Mucosa of stomach (tissue), 1 donor: ENCODE data around the gene CLDN4.
"Not testable (repeated sequence)": the region's sequence is repeated elsewhere in the genome, so short reads cannot be mapped to it uniquely, and the experiment has no call there.

ENCODE experiments used
- H3K27me3 ChIP-seq: one replicate; pipeline ENCODE4 v1.7.0; 2013; ENCODE audit warnings: mild to moderate bottlenecking, low read length; ENCODE audit not compliant: control insufficient read depth, insufficient read depth
- H3K36me3 ChIP-seq: one replicate; pipeline ENCODE4 v1.7.0; 2013; ENCODE audit warnings: low read length; ENCODE audit not compliant: control insufficient read depth, insufficient read depth
- H3K4me1 ChIP-seq: one replicate; pipeline ENCODE4 v1.7.0; 2013; ENCODE audit warnings: mild to moderate bottlenecking, low read length; ENCODE audit not compliant: control insufficient read depth, insufficient read depth
- H3K4me3 ChIP-seq: one replicate; pipeline ENCODE4 v1.7.0; 2013; ENCODE audit warnings: low read length
- H3K9ac ChIP-seq: one replicate; pipeline ENCODE4 v1.7.0; 2013; ENCODE audit warnings: mild to moderate bottlenecking, low read length, moderate library complexity
- H3K9me3 ChIP-seq: one replicate; pipeline ENCODE4 v1.7.0; 2013; ENCODE audit warnings: mild to moderate bottlenecking, low read length, moderate library complexity; ENCODE audit not compliant: control insufficient read depth
- donor health status: Pancreatic carcinoma.

CLDN4 gene

DNA sequence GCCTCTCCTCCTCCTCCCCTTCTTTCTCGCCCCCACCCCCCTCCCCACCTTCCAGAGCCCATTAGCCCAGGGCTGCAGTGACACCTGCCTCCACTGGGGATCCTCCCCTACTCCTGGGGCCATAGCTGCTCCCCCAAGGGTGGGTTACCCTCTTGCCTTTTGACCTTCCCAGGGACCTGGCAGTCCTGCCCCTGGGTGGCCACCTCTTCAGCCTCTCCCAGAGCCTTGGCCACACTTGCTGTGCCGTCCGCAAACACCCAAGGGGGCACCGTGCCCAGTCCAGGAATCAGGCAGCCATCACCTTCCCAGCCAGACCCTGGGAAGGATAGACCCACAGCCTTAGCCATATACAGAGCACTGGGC lies 19.8 kb upstream of the CLDN4 start:
- H3K4me3 ChIP-seq = no peak overlapping the region
- H3K9ac ChIP-seq = no peak overlapping the region
- no peaks in the 10 kb centered on the region for H3K9me3 ChIP-seq
- H3K27me3 ChIP-seq = peaks cover 52% of the 10 kb centered on the region
- H3K4me1 ChIP-seq = no peaks in the 10 kb centered on the region
- H3K36me3 ChIP-seq = no peaks in the 10 kb centered on the region

DNA sequence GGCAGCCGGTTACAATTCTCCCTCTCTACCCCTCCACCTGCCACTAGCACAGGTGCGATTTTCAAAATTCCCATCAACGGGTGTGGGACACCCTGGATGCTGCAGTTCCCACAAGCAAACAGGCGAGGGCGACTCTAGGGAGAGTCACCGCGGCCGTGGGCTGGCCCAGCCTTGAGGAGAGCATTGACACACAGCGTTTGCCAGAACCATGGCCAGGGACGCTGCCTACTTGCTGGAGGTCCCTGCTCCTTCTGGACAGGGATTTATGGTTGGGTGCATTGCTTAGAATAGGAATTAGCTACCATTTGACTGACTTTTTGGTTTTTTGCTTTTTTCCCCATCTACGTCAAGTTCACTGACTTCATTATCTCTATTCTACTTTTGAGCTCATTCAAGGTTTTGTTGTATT lies 19.0 kb upstream of the CLDN4 start:
- no peaks in the 10 kb centered on the region for H3K4me1 ChIP-seq
- no peaks in the 10 kb centered on the region for H3K36me3 ChIP-seq
- H3K9me3 ChIP-seq = no peaks in the 10 kb centered on the region
- H3K4me3 ChIP-seq = no peak overlapping the region
- peaks cover 55% of the 10 kb centered on the region for H3K27me3 ChIP-seq
- no peak overlapping the region for H3K9ac ChIP-seq

DNA sequence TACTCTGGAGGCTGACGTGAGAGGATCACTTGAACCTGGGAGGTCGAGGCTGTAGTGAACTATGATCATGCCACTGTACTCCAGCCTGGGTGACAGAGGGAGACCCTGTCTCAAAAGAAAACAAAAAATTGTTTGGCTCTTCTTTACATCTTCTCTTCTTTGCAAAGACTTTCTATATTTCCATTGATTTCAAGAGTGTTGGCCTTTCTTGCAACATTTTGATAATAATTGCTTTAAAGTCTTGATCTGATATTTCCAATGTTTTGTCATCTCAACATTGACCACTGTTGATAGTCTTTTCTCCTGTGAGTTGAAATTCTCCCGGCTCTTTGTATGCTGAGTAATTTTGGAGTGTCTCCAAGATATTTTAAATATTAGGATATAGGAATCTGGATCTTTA lies 17.8 kb upstream of the CLDN4 start:
- H3K9ac ChIP-seq = no peak overlapping the region
- H3K36me3 ChIP-seq = no peaks in the 10 kb centered on the region
- H3K27me3 ChIP-seq = peaks cover 50% of the 10 kb centered on the region
- H3K4me1 ChIP-seq = no peaks in the 10 kb centered on the region
- H3K4me3 ChIP-seq = no peak overlapping the region
- H3K9me3 ChIP-seq = no peaks in the 10 kb centered on the region

DNA sequence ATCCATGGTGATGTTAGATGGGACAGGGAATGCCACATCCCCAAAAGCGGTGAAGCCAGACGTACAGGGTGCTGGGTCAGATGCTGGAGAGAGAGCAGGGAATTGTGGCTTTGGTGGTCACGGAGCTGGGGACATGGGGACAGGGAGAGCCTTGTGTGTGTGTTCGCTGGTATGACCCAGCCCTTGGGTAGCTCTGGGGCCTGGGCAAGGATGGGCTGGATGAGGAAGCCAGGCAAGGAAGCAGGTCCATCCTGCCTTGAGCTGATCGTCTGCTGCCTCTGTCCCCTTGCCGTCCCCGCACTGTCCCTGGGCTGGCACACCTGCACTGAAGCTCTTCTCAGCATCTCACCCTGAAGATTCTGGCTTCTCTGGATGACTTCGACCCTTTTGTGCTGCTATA lies 15.4 kb upstream of the CLDN4 start:
- no peaks in the 10 kb centered on the region for H3K4me1 ChIP-seq
- H3K9me3 ChIP-seq = no peaks in the 10 kb centered on the region
- no peaks in the 10 kb centered on the region for H3K36me3 ChIP-seq
- no peak overlapping the region for H3K4me3 ChIP-seq
- H3K9ac ChIP-seq = no peak overlapping the region
- peaks cover 35% of the 10 kb centered on the region for H3K27me3 ChIP-seq

DNA sequence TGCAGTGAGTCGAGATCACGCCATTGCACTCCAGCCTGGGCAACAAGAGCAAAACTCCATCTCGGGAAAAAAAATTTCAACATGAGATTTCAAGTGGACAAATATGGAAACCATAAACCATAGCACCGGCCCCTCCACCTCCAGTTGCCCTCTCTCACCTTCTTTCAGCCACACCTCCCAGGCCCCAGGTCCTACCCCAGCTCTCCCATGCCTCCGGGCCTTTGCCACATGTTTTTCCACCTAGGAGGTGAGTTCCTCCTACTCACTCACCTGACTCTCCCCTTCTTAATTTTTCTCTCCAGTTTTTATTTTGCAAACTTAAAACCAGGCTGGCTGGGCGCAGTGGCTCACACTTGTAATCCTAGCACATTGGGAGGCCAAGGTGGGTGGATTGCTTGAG lies 13.7 kb upstream of the CLDN4 start:
- Histone ChIP-seq H3K9ac (no peak overlapping the region), H3K36me3 (no peaks in the 10 kb centered on the region), H3K9me3 (no peaks in the 10 kb centered on the region), H3K27me3 (peaks cover 21% of the 10 kb centered on the region), H3K4me1 (peaks cover 3% of the 10 kb centered on the region), H3K4me3 (no peak overlapping the region)

DNA sequence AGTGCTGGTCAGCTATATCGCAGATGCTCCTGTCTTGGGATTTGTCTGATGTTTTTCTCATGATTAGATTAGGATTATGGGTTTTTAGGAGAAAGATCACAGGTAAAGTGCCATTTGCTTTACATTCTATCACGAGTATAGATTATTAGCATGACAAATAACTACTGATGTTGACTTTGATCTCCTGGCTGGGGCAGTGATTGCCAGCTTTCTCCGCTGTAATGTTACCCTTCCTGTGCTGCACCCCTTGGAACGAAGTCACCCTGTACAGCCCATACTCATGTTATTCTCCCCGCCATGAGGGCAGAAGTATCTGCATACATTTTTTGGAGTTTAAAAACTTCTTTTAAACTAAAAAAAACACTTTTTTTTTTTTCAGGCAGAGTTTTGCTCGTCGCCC lies 10.8 kb upstream of the CLDN4 start:
- H3K9me3 ChIP-seq = no peaks in the 10 kb centered on the region

DNA sequence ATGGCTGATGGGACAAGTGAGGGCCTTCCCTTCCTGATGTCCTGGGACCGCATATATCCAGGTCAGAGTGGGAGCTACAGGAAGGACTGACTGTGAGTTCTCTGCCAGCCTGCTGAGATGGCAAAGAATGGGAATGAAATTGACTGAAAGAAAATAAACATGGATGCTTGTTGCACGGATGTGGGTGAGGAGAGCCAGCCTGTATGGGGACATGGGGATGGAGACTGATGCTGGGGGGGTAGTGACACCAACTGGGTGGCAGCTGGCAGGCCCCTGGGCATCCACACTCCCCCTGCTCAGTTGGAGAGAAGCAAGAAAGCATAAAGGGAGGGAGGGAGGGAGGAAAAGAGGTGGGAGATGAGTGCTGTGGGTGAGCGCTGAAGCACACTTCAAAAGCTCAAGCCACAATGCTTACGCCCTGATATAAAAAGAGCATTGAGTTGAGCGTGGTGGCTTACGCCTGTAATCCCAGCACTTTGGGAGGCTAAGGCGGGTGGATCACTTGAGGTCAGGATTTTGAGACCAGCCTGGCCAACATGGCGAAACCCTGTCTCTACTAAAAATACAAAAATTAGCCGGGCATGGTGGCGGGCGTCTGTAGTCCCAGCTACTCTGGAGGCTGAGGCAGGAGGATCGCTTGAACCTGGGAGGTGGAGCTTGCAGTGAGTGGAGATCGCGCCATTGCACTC lies 9.1 kb upstream of the CLDN4 start:
- H3K4me3 ChIP-seq, H3K36me3 ChIP-seq, H3K9me3 ChIP-seq, H3K9ac ChIP-seq: not testable (repeated sequence)
- H3K4me1 ChIP-seq = peaks cover 17% of the 10 kb centered on the region
- peaks cover 26% of the 10 kb centered on the region for H3K27me3 ChIP-seq

More for the DNA sequence above, 10.8 kb upstream of the CLDN4 start:
- Histone ChIP-seq H3K27me3 (peaks cover 33% of the 10 kb centered on the region), H3K36me3 (no peaks in the 10 kb centered on the region), H3K9ac (no peak overlapping the region), H3K4me3 (no peak overlapping the region), H3K4me1 (peaks cover 17% of the 10 kb centered on the region)

DNA sequence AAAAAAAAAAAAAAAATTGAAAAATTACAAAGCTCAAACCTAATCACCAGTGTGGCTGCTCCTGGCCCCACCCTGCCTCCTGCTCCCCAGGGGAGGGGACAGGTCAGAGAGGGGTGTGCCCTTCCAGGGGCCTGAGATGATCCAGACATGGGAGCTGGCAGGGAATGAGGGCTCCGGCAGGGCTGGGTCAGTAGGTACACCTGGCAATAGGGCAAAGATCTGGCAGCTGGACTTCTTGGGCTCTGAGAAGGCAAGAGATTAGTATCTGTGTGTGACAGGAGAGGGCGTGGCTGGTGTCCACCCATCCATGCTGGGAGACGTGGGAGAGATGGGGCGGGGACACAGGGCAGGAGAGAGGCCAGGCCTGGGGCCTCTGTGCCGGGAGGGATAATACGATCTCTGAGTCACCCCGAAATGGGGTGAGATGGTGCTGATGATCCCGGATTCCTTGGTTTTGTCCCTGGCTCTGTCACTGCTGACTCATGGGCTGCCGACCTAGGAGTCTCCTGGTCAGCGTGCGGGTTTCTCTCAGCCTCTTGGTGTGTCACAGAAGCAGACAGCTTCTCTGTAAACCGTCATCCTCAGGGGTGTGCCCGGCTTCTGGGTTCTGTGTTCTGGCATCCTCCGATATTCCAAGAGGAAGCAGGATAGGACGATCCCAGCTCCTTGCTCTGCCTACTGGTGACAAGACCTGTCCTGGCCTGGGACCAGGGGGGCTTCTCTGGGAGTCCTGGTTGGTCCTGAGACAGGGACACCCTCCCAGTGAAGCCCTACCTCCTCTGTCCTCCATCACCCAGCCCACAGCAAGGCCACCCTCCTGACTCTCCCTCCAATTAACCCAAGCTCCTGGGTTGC lies 8.2 kb upstream of the CLDN4 start:
- peaks cover 21% of the 10 kb centered on the region for H3K4me1 ChIP-seq
- peaks cover 22% of the 10 kb centered on the region for H3K27me3 ChIP-seq
- H3K9me3 ChIP-seq = no peaks in the 10 kb centered on the region
- peak overlapping the region; percentile 33 for H3K9ac ChIP-seq
- H3K36me3 ChIP-seq = no peaks in the 10 kb centered on the region
- no peak overlapping the region for H3K4me3 ChIP-seq

DNA sequence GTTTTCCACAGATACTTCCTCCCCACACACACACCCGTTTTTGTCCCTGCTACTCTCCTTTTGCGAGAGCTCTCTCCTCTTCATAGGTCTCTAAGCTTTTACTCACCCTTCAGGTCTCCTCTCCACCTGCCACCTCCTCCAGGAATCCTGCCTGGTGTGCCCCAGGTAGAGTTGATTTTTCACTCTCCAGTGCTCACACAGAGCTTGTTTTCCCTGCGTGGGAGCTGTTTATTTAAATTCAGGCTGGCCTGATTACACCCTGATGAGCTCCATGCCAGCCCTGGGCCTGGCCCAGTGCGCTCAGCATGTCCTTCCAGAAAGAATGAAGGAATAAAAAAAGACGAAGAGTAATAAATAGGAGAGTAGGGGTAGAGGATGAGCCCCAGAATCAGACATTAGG lies 7.5 kb upstream of the CLDN4 start:
- Histone ChIP-seq H3K4me3 (no peak overlapping the region), H3K9me3 (no peaks in the 10 kb centered on the region), H3K27me3 (peaks cover 22% of the 10 kb centered on the region), H3K36me3 (no peaks in the 10 kb centered on the region), H3K9ac (peak overlapping the region; percentile 33), H3K4me1 (peaks cover 27% of the 10 kb centered on the region)

DNA sequence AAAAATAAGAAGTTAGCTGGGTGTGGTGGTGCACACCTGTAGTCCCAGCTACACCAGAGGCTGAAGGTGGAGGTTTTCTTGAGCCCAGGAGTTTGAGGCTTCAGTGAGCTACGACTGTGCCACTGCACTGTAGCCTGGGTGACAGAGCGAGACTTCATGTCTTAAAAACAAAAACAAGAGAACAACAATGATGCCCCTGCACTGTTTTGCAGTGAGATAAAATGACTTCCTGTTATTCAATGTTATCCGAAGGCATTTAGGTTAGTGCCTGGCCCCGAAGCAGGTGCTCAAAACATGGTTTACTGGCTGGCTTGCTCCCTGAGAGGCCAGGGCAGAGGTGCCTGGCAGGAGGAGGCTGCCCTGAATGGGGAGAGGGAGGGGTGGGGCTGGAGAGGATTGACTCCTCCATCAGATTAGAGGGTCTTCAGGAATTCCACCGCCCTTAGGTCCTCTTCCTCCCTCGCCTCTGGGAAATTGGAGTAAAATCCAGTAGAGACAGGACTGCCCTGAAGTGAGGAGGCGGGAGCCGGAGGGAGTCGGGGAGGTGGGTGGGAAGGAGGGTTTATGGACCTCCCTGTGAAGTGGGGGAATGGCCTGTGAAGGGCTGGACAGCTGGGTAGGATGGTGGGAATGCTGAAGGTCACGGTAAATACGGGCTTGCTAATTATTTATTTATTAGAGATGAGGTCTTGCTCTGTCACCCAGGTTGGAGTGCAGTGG lies 6.8 kb upstream of the CLDN4 start:
- H3K4me1 ChIP-seq = peaks cover 35% of the 10 kb centered on the region
- peaks cover 22% of the 10 kb centered on the region for H3K27me3 ChIP-seq
- H3K4me3 ChIP-seq = no peak overlapping the region
- no peak overlapping the region for H3K9ac ChIP-seq
- H3K36me3 ChIP-seq = no peaks in the 10 kb centered on the region
- no peaks in the 10 kb centered on the region for H3K9me3 ChIP-seq

DNA sequence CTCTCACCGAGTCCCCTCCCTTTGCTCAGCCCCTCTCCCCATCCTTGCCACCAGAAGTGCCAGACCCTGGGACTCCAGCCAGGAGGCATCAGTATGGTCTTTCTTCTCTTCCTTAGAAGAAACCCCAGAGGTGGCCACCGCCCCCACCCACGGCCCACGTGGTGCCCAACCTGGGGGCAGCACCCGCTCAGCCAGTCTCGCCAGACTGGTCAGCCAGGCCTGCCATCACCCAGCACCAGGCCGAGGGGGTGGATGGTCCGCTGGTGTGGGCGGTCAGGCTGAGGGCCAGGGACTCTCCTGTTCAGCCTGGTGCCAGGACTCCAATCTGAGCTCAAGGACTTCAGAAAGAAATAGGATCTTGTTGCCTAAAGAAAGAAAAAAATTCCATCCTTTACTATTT lies 5.8 kb upstream of the CLDN4 start:
- Histone ChIP-seq H3K4me3 (no peak overlapping the region), H3K9ac (no peak overlapping the region), H3K36me3 (no peaks in the 10 kb centered on the region), H3K4me1 (peaks cover 44% of the 10 kb centered on the region), H3K9me3 (no peaks in the 10 kb centered on the region), H3K27me3 (peaks cover 26% of the 10 kb centered on the region)

DNA sequence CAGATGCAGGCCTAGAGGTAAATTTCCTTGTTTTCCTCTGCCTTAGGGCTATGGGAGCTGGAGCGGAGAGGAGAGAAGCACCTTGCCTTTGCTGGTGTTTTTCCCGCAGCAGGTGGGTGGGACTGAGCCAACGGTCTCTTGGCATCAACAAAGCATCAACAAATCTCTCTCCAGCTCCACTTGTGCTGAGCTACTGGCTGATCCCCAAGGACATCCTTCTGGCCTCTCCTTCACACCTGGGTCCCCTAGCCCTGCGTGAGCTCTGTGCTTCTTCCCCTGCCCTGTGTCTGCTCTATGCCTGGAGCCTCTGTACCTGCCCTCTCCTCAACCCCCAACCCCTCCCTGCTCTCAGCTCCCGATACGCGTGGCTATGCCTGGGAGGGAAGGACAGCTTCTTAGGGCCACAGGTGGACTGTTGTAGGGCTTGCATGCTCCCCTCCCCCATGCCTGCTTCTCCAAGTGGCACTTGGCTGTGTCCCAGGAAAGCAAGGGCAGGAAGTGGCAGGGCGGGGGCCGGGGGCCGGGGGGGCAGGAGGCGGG lies 3.2 kb upstream of the CLDN4 start:
- Histone ChIP-seq H3K4me1 (peaks cover 54% of the 10 kb centered on the region), H3K9me3 (no peaks in the 10 kb centered on the region), H3K27me3 (peaks cover 41% of the 10 kb centered on the region), H3K9ac (peak overlapping the region; percentile 61), H3K36me3 (no peaks in the 10 kb centered on the region), H3K4me3 (no peak overlapping the region)
